Right atrium auricular region (tissue), 2 donors: ENCODE results near the gene EIF4A3. TPM values are rescaled to one million over a fixed set of nuclear protein-coding genes. Genes with fewer than 3 reads are reported as not detected.

ENCODE experiments used
- DNase-seq: peaks from one replicate; pipeline ENCODE4 v3.0.0-alpha.2; 2019; ENCODE audit warnings: low spot score
- H3K27ac ChIP-seq, 2 donors: fragments of 200-600 bp; sonication (generic); 1 replicate in 1 of 2; 2 replicates in 1 of 2; pipeline ENCODE4 v1.5.1; 2016 to 2019
- H3K27me3 ChIP-seq, 2 donors: fragments of 200-600 bp; sonication (generic); one replicate each; pipeline versions ENCODE4 v1.5.1 to v1.6.0; 2017 to 2019
- H3K36me3 ChIP-seq: fragments of 200-600 bp; sonication (generic); one replicate; pipeline ENCODE4 v1.5.1; 2016
- H3K4me1 ChIP-seq, 2 donors: fragments of 200-600 bp; sonication (generic); one replicate each; pipeline versions ENCODE4 v1.5.1 to v1.6.0; 2017 to 2019
- H3K4me3 ChIP-seq, 2 donors: fragments of 200-600 bp; sonication (generic); 1 replicate in 1 of 2; 2 replicates in 1 of 2; pipeline ENCODE4 v1.5.1; 2017 to 2019; ENCODE audit warnings: mild to moderate bottlenecking in 1 of 2, moderate library complexity in 1 of 2
- H3K9me3 ChIP-seq, 2 donors: fragments of 200-600 bp; sonication (generic); one replicate each; pipeline ENCODE4 v1.5.1; 2019
- CTCF ChIP-seq, 2 donors: fragments of 200-600 bp; sonication (generic); IDR thresholded peaks; one replicate each; pipeline ENCODE4 v1.5.1; 2019; ENCODE audit warnings: antibody characterized with exemption in 2 of 2
- total RNA-seq, 2 donors: library from RNA; depleted of rRNA; stranded (reverse); fragments of >200 nt; gene quantifications; one replicate each; pipeline ENCODE4 v1.1.0, GENCODE V29; 2016

The EIF4A3 gene
- total RNA-seq, 2 donors from 2014 or later = 24.6 to 31.0 TPM

GRCh38 chr17:80109713-80110446 lies 37.0 kb downstream of the EIF4A3 start:
- DNase-seq = no peak
- Histone ChIP-seq H3K4me1 (no peaks in the 10 kb centered on the region), H3K27ac (no peak overlapping the region), H3K36me3 (no peaks in the 10 kb centered on the region), H3K27me3 (no peaks in the 10 kb centered on the region), H3K9me3 (no peaks in the 10 kb centered on the region), H3K4me3 (no peak overlapping the region)
- TF ChIP-seq CTCF (IDR thresholded peaks at IDR 0.05) = no peak

GRCh38 chr17:80109066-80109660 lies 37.8 kb downstream of the EIF4A3 start:
- H3K36me3 ChIP-seq = no peaks in the 10 kb centered on the region

GRCh38 chr17:80108036-80108971 lies 38.6 kb downstream of the EIF4A3 start:
- Histone ChIP-seq H3K36me3 (no peaks in the 10 kb centered on the region), H3K9me3 (no peaks in the 10 kb centered on the region)

More at GRCh38 chr17:80109066-80109660, 37.8 kb downstream of the EIF4A3 start:
- no peak for TF ChIP-seq CTCF (IDR thresholded peaks at IDR 0.05)
- no peak overlapping the region for H3K4me3 ChIP-seq
- no peaks in the 10 kb centered on the region for H3K4me1 ChIP-seq
- DNase-seq = no peak
- H3K27ac ChIP-seq = no peak overlapping the region
- no peaks in the 10 kb centered on the region for H3K27me3 ChIP-seq
- no peaks in the 10 kb centered on the region for H3K9me3 ChIP-seq

GRCh38 chr17:80107231-80108021 lies 39.5 kb downstream of the EIF4A3 start:
- no peak overlapping the region for H3K4me3 ChIP-seq
- TF ChIP-seq CTCF (IDR thresholded peaks at IDR 0.05) = no peak
- DNase-seq = no peak
- H3K9me3 ChIP-seq = no peaks in the 10 kb centered on the region
- no peaks in the 10 kb centered on the region for H3K36me3 ChIP-seq
- H3K27me3 ChIP-seq = no peaks in the 10 kb centered on the region
- no peak overlapping the region for H3K27ac ChIP-seq
- H3K4me1 ChIP-seq = peaks cover 0 to 3% of the 10 kb centered on the region in 2 donors

More at GRCh38 chr17:80108036-80108971, 38.6 kb downstream of the EIF4A3 start:
- Histone ChIP-seq H3K4me1 (no peaks in the 10 kb centered on the region), H3K27me3 (no peaks in the 10 kb centered on the region), H3K4me3 (no peak overlapping the region), H3K27ac (no peak overlapping the region)
- no peak for DNase-seq
- no peak for TF ChIP-seq CTCF (IDR thresholded peaks at IDR 0.05)

GRCh38 chr17:80106751-80107150 lies 40.2 kb downstream of the EIF4A3 start:
- Histone ChIP-seq H3K27me3 (no peaks in the 10 kb centered on the region), H3K4me1 (peaks cover 0 to 9% of the 10 kb centered on the region in 2 donors), H3K9me3 (no peaks in the 10 kb centered on the region), H3K36me3 (no peaks in the 10 kb centered on the region), H3K27ac (no peak overlapping the region), H3K4me3 (no peak overlapping the region)
- TF ChIP-seq CTCF (IDR thresholded peaks at IDR 0.05) = no peak
- no peak for DNase-seq
